Activated CD4-positive, alpha-beta T cell treated with anti-CD3 and anti-CD28 coated beads, Interleukin-2, amount 50 U/mL, for 24 hours (primary cell): ENCODE results near the gene DPP6.
"Not testable (repeated sequence)": the region's sequence is repeated elsewhere in the genome, so short reads cannot be mapped to it uniquely, and the experiment has no call there.

Source experiments
- DNase-seq, 2 donors: peaks; one replicate each; pipeline ENCODE4 v3.0.0-alpha.2; 2020; ENCODE audit warnings: low read depth in 1 of 2, low spot score in 1 of 2

The DPP6 gene

DNA sequence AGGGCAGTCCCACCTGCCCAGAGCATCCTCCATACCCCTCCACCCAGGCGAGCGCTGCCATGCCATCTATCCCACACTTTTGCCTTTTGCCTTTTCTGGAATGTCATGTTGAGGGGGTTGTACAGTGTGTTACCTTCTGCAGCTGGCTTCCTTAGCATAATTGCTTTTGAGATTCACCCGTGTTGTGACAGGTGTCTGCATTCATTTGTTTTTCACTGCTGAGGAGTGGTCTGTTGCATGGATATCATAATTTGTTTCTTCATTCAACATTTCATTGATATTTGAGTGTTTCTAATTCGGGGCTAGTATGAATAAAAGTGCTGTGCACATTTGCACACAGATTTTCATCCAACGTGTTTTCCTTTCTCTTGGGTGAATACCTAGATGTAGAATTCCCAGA is 596.8 kb downstream of the DPP6 start:
- no peak for DNase-seq

DNA sequence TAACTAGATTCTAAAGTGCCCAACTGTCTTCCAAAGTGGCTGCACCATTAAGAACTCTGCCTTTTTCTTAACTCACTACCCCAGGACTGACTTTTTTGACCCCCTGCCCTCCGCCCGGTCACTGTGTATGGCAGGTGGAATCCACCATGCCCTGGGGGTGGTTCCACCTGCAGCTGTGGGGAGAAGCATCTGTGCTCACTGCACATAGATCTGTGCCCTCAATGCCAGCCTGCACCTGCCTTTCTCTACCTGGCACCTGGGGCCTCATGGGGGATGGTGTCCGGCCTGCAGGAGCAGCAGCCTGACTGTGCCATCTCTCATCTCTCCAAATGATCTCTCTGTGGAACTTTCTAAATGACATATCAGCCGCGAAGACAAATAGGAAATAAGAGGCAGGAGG is 597.2 kb downstream of the DPP6 start:
- DNase-seq = no peak

DNA sequence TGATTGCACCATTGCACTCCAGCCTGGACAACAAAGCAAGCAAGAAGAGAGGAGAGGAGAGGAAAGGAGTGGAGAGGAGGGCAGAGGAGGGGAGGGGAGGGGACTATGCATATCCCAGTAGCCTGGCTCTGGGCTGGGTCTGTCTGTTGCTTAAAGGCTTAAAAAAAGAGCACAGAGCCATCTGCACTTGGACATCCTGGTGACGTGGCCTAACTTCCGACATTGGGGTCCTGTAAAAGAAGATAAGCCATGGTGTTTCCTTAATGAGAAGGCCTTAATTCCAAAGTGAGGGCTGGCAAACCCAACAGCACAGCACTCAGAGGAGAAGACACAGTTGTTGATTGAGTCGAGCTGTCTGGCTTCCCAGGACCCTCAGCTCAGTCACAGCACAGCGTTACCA is 598.1 kb downstream of the DPP6 start:
- DNase-seq = no peak

DNA sequence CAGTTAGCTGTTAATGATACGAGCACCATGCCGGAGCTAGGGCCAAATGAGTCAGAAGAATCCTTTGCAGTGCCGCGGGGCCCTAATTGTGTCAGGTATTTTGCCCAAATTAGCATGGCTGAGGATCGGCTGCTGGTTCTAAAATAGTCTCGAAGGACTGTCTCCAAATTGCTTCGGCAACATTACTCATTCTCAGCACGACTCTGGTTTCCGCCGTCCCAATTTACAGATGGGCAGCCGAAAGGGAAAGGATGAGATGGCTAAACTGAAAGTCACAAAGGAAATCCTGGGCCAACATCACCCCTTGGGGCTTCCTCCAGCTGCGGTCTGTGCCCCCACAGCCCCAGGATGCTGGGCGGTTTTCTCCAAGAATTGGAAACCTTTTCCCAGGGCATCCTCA is 599.3 kb downstream of the DPP6 start:
- DNase-seq = no peak

DNA sequence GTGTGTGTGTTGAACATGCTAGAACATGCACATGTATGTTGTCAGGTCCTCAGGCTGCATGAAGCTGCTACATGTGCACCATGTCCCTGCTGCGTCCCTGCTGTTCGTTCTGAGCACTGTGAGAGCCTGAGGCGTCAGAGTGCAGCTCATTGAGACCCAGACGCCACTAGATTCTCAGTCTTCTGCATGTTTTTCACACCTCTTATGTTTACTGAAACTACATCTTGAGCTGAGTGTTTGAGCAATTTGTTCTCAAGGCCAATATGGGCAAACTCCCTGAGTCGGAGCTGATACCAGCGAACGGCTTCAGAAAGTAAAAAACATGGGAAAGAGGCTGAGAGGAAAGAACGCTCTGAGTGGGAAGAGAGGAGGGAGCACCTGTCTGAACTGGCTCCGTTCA is 600.4 kb downstream of the DPP6 start:
- DNase-seq = no peak

DNA sequence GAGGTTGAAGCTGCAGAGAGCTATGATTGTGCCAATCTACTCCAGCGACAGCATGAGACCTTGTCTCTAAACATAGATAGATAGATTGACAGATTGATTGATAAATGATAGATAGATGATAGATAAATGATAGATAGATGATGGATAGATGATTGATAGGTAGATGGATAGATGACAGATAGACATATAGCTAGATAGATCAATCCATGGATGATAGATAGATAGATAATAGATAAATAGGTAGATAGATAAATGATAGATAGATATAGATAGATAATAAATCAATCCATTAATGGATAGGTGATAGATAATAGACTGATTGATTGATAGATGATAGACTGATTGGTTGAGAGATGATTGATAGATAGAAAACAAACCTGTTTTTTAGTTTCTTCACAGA is 601.1 kb downstream of the DPP6 start:
- no peak for DNase-seq

DNA sequence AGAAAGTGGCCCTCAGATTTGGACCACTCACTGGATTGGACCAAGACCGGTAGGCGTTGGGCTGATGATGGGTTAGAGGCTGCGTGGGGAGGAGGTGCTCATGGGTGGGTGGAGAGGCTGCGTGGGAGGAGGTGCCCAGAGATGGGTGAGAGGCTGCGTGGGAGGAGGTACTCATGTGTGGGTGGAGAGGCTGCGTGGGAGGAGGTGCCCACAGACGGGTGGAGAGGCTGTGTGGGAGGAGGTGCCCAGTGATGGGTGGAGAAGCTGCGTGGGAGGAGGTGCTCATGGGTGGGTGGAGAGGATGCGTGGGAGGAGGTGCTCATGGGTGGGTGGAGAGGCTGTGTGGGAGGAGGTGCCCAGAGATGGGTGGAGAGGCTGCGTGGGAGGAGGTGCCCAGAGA is 604.4 kb downstream of the DPP6 start:
- no peak for DNase-seq

DNA sequence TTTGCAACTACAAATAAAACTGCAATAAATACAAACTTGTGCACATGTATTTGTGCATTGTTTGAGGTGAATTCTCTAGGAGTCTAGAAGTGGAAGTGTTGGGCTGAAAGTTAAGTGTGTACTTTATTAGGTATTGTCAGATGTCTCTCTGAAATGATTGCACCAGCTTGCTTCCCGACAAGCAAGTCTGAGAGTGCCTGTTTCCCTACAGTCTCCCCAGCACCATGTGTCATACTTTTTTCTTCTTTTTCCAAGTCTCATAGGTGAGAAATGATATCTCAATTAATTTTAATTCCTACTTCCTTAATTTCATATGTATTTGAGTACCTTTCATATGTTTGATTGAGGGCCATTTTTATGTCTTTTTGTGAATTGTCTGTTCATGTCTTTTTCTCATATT is 614.6 kb downstream of the DPP6 start:
- no peak for DNase-seq

DNA sequence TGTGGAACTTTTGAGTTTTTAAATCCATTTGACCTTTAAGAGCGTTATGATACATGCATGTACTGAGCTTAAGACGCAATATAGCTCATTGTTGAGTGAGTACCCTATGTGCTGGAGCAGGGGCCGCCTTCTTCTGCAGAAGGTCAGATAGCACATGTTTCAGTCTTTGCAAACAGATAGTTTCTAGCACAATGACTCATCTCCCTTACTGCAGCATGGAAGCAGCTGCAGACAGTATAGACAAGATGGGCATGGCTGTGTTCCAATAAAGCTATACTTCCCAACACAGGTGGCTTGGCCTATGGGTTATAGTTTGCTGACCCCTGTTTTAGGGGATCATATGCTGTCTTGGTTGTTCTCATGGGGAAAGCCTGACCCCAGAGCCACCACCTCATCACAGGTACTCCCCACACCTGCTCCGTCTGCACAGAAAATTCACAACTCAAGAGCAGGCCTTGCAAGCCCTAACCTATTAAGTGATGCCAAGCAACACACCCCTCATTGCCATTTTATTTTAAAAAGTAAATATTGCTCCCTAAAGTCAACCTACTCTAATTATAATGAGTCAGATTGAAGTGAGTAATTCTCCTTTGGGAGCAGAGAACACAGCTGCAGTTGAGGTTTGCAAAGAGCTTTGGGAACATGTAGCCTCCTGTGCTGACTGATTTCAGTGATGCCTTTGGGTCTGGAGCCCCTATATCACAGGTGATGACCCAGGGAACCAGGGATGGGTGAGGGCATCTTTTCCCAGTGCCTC is 620.6 kb downstream of the DPP6 start:
- DNase-seq = no peak

DNA sequence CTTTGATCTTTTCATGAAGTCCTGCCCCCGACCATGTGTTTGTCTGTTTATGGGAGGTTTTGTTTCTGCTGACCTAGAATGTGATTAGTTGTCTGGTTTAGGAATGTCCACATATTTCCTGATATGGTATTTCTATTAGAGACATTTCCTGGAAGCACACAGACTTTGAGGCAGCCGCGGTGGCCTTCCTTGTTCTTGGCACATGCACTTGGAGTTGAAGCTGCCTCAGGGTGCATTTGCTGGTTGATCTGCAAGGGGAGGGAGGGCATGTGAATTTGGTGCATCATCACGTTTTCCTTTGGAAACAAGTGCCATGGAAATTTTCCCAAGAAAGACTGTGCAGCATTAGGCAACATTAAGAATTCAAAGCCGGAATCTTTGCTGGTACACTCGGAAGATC is 622.0 kb downstream of the DPP6 start:
- no peak for DNase-seq

DNA sequence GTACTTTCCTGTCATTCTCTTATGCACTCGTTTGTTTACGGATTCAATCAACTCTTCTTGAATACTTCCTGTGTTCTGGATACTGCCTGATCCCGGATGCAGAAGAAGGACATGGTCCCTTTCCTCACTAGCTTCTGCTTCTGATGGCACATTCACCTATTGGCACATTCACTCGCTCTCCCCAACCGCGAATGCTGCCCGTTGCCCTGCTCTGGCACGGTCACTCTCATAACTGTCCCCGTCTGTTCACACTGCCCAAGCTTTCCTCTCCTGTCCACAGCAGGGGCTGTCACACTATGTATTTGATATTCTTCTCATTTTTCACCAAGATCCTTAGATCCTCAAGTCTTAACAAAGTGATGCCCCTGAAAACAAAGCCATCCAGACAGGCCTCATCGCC is 623.4 kb downstream of the DPP6 start:
- no peak for DNase-seq

DNA sequence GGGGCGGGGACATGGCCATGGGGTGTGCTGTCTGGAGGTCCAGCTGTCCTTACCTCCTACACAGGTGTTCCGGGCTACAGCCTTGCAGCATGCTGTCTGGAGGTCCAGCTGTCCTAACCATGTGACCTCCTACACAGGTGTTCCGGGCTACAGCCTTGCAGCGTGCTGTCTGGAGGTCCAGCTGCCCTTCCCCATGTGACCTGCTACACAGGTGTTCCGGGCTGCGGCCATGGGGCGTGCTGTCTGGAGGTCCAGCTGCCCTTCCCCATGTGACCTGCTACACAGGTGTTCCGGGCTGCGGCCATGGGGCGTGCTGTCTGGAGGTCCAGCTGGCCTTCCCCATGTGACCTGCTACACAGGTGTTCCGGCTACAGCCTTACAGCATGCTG is 623.8 kb downstream of the DPP6 start:
- not testable (repeated sequence) for DNase-seq

DNA sequence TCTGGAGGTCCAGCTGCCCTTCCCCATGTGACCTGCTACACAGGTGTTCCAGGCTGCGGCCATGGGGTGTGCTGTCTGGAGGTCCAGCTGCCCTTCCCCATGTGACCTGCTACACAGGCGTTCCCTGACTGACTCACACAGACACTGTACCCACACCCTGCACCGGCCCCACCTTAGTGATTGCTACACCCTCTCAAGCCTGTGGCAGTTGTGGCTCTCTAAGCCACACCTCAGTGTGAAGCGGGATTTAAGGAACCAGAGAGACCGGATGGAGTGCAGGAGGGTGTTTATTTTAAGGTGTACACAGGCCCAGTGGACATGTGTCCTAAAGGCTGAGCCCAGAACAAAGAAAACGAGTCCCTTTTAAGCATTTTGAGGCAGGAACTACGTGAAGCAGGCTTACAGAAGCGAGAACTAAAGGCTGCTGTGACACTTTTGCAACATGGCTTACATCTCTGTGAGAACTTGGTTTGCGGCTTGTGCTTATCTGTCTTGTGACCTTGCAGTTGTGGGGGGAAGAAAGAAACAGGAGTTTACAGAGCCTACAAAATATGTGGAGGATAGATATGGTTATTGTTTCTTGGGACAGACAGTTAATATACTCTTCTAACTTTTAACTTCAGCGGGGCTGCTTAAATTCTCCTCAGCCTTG is 624.4 kb downstream of the DPP6 start:
- no peak for DNase-seq

DNA sequence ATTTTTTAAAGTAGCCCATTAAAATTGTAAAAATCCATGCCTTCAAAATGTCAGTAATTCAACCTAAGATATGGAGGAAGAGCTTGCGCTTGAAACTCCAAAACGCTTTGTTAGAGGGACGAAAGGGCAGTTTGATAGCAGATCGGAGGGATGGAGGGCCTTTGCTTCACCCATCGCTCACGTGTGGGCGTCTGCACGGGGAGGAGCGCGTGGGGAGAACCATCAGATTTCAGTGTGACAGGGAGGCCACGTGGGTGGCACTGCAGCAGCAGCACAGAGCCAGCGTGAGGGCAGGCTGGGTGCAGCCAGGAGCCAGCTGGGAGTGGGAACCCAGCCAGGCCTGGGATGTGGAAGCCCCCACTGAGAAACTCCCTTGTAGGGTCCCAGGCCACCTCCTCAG is 625.3 kb downstream of the DPP6 start:
- no peak for DNase-seq

DNA sequence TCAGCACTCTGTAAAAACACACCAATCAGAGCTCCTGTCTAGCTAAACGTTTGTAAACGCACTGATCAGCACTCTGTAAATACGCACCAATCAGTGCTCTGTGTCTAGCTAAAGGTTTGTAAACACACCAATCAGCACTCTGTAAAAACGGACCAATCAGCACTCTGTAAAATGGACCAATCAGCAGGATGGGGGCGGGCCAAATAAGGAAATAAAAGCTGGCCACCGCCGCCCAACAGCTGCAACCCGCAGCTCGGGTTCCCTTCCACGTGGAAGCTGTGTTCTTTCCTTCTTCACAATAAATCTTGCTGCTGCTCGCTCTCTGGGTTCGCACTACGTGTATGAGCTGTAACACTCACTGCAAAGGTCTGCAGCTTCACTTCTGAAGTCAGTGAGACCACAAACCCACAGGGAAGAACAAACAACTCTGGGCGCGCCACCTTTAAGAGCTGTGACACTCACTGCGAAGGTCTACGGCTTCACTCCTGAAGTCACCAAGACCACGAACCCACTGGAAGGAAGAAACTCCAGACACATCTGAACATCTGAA is 625.9 kb downstream of the DPP6 start:
- DNase-seq = not testable (repeated sequence)

DNA sequence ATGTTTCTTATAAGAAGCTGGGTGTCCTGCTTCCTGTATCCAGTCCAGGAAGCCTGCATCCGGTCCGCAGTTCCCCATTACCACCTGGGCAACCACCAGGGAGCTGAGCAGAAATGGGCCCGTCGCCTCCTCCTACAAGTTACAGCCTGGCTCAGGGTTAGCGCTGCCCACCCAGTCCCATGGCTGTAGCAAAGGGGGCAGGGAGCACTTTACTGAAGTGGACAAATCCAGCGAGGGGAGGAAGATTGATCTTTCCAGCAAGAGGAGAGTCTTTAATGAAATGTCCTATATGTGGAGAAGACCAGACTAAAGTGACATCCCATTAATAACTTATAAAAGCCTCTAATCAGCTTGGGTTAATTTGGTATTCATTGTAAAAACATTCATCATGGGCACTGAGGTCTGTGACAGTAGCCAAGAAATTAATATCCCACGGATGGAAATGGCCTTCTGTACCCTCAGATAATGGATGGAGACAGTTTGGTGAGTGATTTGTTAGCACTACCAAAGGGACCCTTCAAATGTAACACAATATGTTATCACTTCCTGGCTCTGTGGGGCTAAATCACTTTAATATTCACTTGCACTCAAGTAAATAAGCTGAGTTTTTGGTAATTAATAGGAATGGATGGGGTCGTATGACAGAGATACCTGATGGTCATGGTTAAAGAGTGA is 627.3 kb downstream of the DPP6 start:
- DNase-seq = no peak

DNA sequence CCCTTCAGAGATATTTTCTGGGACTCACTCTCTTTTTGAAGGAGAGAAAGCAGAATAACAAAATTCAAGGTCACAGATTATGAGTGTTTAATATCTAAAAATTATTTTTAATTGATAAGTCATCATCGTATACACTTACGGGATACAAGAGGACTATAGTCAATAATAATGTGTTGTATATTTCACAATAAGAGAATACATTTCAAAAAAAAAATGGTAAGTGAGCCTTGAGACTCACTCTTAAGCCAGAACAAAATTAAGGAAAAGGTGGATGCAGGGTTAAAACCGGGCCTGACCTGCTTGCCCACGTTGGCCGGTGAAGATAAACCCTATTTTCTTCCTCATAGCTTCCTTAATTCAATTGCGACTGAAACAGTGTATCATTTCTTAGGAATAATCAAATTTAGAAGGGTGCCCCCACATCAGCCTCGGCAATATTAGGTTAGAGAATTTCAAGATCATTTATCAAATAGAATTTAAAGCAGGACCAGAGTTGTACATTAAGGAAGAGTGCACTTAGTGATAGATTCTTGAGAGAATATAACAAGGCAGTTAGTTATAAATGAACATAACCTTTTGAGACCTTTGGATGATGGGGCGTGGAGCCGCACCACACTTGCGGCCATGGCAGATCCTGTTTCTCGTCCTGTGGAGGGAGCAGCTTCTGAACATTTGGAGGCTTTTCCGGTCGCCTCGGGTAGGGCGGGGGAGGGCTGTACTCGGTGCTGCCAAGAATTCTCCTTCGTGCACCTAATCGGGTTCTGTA is 628.9 kb downstream of the DPP6 start:
- no peak for DNase-seq

DNA sequence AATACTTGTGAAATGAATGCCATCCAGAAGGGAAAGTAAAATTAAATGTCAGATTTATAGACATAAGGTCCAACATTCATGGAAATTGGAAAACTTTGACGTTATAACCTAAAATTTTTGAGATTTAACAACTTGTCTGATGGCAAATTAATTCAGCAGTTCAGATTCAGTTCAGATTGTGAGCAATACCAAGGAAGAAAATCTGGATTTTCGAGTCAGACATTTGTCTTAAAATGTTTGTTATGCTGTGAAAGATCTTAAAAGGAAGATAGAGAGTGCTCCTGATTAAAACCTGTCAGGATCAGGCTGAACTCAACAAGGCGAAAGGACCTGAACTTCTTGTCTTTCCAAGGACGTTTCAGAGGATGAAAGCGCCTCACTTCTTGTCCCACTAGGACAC is 629.8 kb downstream of the DPP6 start:
- no peak for DNase-seq

DNA sequence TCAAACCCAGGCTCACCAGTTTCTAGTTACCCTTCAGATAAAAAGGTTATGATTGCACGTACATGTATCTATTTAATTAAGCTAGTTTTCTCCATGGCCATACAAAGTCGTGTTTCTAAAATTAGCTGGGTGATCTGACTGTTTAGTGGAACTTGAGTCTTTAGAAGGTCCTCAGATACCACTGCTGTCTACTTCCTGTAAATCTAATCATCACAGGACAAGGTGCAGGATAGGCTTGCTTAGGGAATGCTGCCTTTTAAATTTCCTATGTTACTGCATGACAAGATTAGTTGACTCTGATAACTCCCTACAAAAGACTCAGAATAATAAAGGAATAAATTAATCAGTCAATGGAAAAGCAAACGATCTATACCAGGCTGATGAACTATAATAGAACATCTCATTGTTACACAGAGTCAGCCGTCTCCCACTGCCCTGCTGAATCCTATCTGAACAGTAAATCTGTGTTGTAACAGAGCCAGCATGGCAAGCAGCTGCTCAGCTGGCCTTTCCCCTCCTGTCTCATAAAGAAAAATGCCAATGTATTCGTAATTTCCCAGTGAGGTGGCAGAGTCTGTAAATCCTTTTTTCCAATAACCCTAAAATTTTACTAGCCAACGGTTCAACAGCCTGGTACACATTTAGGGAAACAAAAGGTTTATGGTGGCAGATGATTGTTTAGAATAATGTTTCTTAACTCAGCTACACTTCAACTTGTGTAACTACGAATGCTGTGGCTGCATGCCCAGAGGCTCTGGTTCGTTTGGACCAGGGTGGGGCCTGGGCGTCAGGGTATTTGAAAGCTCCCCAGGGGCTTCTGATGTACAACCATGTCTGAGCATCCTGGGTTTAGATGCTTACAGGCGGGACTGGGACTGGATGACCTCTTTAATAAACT is 632.7 kb downstream of the DPP6 start:
- DNase-seq = no peak

DNA sequence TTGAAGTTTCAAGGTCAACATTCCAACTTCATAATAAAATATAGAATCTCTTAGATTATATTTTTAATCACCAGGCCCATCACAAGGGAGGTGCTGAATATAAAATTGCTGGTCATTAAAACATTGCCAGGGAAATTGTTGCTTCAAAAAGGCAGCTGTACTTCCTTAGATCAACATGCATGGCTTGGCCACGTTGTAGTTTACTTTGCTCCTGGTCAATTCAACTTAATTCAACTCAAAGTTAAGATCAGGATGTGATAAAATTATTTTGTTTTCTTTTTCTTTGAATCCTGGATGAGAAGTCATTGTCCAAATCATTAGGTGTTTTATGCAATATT is 633.3 kb downstream of the DPP6 start:
- no peak for DNase-seq

DNA sequence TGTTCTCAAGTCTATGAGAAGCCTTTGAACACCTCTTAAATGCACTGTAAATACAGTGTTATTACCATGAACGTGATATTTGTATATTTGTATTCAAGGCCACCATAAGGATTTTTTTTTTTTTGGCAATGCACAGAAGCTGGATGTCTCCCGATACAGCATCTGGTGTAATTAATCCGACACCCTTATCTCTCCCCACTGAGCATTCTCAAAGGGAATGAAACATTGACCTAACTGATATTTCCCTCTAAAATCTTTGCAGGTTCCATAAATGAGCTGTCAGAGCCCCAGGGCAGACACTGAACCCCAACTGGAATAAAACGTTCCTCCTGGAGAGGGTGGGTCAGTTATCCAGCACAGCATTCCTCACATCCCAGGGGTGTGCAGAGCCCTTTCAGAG is 634.1 kb downstream of the DPP6 start:
- no peak for DNase-seq
